GM21515 (cell line): ENCODE results near the gene SMARCAL1.

Experiments
- ATAC-seq: cut with Tn5 transposase; IDR thresholded peaks from one replicate; pipeline ENCODE4 v1.9.1; 2021; ENCODE audit not compliant: unreplicated experiment

Gene SMARCAL1

DNA sequence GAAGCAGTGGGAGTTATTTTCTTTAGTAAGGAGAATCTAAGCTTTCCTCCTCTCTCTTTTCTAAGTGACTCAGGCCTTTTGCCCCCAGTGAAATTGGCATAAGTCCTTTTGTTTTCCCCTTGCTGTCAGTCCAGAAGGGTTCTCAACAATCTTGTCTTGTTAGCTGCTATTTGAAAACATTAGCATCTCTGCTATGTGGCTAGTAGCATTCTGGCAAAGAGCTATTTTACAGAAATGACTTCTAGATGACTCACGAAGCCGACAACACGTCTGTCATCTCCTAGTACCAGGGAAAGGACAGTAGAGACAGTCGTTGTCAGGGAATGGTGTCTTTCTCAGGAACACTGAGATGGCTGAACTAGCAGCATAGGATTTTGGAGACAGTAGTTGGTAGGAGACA is 14.7 kb downstream of the SMARCAL1 start:
- no peak for ATAC-seq

DNA sequence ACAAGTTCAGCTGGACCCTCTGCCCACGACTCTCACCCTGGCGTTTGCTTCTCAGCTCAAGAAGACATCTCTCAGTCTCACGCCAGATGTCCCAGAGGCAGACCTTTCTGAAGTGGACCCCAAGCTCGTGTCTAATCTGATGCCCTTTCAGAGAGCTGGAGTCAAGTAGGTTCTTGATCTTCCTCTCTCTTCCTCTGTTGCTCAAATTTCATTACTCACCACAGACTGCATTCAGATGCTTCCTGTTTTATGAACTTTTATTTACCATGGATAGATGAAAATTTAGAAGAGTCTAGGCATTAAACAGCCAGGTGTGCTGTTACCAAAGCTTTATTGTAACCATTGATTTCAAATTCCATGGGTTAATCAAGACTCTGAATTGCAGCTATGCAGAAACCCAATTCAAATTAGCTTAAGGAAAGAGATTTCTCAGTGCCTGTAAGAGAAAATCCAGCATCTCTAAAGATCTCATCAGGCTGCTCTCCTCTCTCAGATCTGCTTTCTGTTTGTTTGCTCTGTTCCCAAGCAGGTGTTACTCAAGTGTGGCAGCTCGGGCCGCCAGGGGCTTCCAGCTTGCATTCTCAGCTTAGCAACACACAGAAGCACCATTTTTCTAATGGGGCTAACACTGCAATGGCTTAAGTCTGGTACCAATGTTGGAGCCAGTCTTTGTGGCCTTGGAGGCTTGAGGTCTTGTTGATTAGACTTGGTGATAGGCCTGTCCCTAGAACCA is 16.5 kb downstream of the SMARCAL1 start:
- no peak for ATAC-seq

DNA sequence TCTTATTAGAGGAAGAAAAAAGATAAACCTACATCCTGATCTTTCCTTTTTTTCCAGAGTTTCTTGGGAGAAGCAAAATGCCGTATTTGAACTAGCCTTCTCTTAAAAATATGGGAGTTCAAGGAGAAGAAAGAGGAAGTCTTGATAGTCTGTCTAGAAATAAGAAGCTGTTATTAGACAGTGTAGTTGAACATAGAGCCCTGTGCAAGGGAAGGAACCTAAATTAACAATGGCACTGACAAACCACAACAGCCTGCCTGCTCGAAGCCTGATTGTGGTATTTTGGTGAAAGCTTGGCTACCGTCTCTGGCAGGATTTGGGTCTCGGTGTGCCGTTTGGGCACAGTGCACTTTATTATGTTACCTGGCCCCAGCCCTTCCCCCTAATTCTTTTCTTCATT is 17.1 kb downstream of the SMARCAL1 start:
- no peak for ATAC-seq

DNA sequence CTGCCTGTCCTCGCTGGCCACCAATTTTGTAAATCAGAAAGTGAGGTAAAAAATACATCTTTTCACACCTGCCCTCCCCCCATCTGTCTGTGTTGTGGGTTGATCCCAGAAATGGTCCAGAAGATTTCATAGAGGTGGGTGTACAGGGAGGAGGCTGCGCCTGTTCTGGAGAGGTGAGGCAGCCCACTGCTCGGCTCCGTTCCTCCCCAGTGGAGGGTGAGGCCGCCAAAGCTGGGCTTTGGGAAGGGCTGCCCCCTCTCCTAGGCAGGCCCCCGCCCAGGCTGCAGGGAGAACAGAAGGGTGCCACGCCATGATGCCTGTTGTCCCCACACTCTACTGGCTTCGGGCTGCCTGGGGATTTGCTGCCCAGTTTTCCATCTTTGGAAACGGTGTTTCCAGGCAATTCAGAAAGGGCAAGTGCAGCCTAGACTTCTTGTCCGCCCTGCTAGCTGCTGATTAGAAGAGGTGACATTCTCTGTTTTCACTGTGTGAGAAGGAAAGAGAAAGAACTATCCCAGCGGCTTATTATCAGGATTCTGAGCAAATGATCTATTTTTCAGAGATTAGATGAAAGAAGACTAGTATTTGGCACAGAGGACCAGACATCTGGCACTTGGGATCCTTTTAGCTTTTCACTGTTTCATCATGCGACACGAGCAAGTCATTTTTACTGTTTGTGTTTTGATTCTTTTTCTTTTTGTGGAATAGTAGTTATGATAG is 18.7 kb downstream of the SMARCAL1 start:
- ATAC-seq, result no peak

DNA sequence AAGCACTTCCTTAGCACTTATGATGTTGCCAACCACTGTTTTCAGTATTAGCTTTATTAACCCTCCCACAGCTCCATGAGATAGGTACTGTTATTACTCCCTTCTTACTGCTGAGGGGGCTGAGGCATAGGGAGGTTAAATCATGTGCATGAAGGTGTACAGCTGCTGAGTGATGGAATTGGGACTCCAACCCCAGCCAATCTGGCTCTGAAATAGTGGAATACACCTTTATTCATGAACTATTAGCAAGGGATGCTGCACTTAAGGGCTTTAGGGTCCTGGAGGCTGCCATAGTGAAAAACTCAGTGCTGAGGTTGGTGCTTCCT is 19.2 kb downstream of the SMARCAL1 start:
- ATAC-seq, result no peak

DNA sequence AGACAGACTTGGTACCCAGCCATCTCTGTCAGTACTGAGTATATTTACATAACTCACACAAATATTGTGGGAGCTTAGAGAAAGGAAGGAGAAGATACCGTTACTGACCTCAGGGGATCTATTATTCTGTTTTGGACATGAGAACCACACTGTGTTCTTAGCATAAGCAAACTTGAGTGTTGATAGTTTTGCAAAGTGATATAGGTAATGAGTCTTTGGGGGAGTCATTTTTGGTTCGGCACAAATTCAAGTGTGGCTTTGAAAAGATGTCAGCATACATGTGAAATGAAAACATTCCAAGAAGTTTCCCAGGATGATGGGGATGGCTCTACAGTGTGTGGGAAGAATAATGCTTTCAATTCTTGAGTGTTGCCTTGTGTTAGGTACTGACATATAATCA is 24.1 kb downstream of the SMARCAL1 start:
- ATAC-seq, result no peak

DNA sequence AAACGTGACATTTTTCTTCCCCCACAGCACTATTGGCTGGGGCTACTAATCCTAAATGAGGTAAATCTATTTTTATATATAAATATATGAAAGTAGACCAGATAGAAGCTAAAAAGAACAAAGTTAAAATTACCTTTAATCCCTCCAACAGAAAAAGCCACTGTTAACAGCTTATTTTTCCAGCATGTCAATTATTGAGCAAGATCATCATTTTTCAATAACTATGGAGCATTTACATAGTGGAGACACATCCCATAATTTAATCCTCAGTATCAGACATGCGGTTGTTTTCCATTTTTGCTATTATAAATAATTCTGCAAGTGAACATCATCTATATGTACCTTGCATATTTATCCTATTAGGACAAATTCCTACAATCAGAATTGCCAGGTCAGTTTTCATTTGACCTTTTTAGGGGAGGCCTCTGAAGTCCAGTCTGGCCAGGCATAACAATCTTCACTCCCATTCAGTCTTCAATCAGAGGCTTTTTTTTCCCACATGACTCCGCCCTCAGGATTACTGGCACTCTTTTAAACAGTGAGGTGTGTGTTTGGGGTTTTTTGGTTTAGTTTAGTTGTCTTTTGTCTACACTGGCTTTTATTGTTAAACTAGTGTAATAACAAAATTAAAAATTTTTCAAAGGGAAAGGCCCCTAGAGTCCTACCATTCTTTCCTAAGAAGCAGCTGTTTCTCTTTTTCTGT is 29.2 kb downstream of the SMARCAL1 start:
- ATAC-seq, result no peak

DNA sequence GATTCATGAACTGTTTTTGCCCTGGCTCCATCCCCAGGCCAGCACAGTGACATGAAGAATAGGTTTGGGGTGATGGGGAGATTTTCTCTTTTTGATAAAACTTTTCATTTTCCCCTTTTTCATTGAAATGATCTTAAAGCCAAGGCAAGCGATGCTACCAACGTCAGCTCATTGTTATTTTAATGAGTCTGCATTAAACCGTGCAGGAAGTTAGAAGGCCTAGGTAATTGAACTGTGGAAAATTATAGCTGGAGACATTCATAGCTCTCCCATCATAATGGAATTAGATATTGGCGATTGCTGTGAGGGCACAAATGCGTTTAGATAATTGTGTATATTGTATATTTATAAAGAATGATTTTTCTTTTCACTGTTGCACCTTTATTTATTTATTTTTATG is 33.2 kb downstream of the SMARCAL1 start:
- ATAC-seq, result no peak

DNA sequence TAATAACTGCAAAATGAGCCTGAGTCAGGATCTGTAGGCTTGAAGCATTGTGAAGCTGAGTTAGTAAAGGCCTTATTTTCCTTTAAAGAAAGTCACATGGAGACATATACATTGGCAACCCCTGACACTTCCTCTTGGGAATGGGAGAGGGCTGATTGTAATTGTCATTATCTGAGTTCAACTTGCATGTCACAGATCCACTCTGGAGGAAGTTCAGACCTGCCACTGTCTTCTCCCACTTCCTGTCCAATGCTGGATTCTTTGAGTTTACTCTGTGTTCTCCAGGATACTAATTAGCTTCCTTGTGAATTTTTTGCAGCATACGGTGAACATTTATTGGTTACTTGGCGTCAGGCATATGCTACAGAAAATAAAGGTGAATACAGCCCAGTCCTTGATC is 34.1 kb downstream of the SMARCAL1 start:
- no peak for ATAC-seq

DNA sequence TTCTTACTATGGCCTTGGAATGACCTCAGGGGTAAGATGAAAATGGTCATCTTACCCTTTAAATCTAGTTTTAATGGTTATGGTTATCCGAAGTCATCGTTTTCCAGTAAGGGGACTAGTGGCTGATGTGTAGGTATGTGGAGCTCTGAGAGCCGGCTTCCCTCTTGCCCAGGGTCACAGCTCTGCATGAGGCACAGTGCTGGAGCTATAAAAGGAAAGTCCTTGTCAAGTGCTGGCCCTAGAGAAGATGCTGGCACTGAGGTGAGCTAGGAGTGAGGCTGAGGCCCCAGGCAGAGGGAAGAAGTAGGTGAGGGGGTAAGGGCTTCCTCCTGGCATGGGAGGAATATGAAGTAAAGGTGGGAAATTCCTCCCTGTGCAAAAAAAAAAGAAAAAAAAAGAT is 35.0 kb downstream of the SMARCAL1 start:
- ATAC-seq, result no peak

DNA sequence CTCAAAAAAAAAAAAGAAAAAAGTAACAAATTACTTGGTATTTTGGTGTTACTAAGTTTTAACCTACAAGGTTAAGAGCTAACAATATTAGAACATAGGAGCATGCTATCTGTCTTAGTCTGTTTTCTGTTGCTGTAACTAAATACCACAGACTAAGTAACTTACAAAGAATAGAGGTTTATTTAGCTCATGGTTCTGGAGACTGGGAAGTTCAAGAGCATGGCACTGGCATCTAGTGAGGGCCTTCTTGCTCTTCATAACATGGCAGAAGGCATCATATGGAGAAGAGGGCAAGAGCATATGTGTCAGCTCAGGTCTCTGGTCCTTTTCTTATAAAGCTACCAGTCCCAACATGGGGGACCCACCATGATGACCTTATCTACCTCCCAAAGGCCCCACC is 36.5 kb downstream of the SMARCAL1 start:
- no peak for ATAC-seq

DNA sequence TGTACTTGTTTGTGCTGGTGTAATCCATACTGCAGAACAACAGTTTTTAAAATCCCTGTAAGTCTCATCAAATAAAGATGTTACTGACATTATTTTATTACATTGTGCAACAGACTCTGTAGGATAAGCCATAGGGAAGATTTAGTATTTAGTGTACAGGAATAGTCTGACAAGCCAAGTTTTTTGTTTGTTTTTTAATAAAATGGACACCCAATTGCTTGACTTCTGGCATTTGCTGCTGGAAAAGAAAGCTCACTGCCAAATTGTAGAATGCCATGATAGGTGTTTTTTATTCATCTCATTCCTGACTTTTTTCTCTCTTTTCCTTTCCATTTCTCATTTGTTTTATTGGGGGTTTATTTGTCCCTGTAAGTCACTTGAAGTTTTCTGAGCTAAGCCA is 38.1 kb downstream of the SMARCAL1 start:
- ATAC-seq, result no peak

DNA sequence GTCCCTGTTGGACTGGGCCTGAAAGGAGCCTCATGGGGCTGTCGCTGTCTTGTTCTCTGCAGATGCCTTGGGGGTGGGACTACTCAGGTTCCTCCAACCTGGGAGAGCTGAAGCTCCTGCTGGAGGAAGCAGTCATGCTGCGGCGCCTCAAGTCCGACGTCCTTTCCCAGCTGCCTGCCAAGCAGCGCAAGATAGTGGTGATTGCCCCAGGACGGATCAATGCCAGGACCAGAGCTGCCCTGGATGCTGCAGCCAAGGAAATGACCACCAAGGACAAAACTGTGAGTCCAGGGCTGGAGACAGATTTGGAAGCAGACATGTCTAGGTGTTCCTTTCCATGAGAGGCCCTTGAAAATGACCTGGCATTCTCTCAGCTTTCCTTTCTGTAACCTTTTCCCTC is 38.5 kb downstream of the SMARCAL1 start:
- no peak for ATAC-seq

DNA sequence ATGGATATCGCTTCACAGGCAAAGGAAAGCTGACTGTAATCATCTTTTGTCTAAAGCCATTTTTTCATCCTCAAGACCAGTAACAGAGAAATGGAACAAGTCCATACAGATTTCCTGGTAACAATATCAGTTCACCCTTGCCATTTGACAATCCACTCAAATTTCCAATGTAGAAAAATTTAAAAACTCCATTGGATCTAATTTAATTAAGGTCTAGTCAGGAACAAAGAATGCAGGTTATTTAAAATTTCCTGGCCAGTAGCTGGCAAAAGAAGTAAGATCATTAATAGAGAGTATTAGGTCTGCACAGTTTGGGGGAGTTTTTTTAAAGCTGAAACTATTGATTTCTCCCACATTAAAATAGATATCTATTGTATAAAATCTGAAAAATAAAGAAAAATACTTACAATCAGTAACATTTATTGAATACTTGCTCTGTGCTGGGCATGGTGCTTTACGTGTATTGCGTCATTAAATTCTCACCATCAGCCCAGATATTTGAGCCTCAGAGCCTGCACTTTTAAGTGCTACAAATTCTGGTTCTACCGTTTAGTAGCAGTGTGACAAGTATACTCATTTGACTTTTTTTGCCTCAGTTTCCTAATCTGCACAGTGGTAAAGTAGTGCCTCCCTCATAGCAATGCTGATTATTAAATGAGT is 41.8 kb downstream of the SMARCAL1 start:
- ATAC-seq, result no peak

DNA sequence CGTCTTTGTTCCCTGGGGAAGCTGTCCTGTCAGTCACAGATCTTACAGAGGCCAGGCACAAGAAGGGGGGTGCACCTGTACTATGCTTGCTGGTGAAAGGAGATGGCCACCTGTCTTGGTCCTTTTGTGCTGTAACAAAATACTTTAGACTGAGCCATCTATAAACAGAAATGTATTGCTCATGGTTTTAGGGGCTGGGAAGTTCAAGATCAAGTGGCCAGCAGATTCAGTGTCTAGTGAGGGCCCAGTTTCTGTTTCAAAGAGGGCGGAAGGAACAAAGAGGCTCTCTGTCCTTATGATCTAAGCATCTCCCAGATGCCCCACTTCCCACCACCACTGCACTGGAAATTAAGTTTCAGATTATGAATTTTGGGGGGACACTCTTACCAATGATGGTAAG is 50.9 kb downstream of the SMARCAL1 start:
- ATAC-seq, result no peak

DNA sequence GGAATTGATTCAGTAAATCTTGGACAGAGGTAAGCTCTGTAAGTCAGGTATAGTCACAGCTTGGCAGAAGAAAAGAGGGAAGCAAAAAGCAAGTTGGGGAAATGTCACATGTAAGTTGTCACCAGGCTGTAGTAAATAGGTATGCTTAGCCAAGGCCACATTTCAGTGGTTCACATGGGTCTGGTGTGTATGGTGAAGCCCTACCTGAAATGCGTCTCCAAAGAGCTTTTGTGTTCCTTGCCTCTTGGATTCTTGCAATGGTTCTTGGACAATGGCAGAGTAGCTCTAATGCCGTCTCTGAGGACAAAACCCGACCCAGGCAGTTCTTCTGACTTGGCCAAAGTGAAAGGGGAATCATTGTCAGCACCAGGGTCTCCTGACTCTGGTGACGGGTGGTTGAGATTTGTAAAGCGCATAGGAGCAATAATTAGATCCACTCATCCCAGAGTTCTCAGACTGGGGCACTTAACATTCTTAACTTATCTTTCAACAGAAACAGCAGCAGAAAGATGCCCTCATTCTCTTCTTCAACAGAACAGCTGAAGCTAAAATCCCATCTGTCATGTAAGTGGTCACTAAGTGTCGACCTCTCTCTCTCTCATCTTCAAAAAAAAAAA is 51.9 kb downstream of the SMARCAL1 start:
- no peak for ATAC-seq

DNA sequence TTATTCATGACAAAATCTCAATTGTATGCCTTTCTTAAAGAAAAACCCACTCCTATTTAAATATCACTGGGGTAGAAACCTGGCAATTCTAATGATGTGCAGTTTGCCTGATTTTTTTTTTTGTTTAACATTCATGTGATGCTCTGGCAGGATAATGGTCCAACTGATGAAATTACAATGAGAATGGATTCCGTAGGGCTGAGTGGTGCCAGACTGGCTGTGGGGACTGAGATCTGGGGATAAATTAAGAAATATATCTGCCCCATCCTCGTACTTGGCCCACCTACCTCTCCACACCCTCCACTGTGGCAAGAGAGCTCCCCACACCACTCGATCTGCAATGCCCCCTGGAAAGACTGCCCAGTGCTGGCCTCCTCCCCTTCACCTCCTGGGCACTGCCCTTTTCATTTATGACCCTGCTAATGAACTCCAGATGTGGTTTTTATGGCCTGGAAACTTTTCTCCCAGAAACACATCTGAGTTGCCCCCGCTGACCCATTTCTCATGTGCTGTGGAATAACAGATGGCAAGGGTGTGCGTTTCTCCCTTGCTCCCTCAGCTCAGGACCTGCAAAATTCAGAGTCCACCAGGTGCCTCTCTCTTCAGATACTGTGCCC is 53.4 kb downstream of the SMARCAL1 start:
- ATAC-seq, result no peak

DNA sequence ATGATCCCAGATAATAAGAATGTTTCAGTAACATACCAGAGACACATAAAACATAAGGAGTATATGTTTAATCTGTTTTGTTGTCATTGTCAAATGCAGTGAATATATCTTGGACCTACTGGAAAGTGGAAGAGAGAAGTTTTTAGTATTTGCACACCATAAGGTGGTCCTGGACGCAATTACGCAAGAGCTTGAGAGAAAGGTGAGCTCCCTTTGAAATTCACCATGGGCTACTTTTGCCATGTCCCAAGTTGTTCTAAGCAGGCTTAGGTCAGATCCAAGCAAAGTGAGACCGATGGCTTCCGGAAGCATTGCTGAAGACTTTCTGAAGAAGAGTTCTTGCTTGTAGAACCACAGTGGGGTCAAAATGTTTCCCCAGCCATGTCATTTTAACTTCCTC is 55.6 kb downstream of the SMARCAL1 start:
- no peak for ATAC-seq

DNA sequence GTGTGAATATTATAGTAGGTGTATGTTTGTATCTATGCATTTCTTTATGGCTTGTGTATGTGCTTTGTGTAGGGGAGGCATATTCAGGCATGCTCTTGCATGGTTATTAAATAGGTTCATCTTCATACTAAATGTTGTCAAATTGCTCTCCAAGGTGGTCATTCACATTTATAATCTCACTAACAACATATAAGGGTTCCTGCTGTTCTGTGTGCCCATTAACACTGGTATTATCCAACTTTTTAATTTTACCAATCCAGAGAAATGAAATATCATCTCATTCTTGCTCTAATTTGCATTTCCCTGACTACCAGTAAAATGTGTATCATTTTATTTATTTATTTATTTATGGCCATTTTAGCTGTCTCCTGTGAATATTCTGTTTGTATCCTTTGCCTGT is 57.4 kb downstream of the SMARCAL1 start:
- ATAC-seq, result no peak

DNA sequence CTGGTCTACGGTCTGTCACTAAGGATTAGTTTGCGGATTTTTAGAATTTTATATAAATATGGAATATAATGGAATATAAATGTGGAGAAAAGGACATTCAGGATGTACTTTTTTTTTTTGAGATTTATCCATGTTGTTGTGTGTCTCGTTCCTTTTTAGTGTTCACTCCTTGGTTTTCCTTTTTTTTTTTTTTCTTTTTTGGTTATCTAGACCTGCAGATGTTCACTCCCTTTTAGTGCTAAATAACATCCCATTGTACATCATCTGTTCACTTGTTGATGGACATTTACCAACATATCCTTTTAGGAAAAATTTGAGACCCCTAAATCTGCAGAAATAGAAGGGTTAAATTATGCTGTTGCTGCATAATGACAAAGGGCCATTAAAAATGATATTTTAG is 60.9 kb downstream of the SMARCAL1 start:
- no peak for ATAC-seq
